Measurements from ENCODE around the gene GALNT6. TPM values are rescaled to one million over a fixed set of nuclear protein-coding genes. Genes with fewer than 3 reads are reported as not detected.
A peak's percentile ranks its signal among the peaks of the same experiment; 100 is the strongest.

Gene GALNT6
- total RNA-seq, 1 experiment from 2014 or later, result 101 TPM

- no TSS peak for BruUV-seq (replicated peaks)
- peaks cover 72% of the 10 kb centered on the region for H3K79me2 ChIP-seq (ENCODE audit: low read length)
- intact Hi-C loops (cut with micrococcal nuclease), result no loop called here
Measured at GRCh38 chr12:51388846-51389245, 2.4 kb downstream of the GALNT6 start.

DNA sequence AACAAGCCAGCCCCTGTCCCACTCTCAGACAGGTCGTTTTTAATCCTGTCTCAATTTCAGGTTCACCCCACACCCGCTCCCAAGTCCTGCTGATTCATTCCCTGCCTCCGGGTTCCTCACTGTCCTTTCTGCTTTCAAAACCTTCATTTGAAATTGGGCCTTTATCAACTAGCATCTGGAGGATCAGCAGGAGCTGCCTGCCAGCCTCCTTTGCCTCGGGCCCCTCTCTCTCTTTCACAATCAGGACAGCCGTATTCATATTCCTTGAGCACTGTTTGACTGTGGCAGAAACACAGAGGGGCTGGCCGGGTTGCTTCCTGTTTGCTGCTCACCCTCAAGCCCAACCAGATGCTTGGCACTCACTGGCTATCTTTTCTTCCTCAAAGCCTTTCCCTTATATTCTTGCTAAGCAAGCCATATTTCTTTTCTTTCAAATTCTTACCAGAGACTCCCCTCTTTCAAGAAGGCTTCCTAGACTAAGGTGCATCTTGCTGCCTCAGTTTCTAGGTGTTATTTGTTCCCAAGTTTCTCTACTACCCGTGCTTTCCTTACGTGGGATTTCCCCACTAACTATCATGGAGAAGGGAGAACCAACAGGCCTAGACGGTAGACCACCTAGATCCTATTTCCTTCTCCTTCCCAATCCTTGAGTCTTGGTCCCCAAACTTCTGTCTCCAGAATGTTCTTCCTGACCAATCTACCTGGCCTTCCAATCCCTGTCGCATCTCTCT is 3.0 kb downstream of the GALNT6 start:
- Histone ChIP-seq H3K4me1 (ENCODE audit: insufficient read depth, low read length) (peaks cover 86% of the 10 kb centered on the region), H4K20me1 (ENCODE audit: low read length) (no peaks in the 10 kb centered on the region), H2AFZ (ENCODE audit: low read length) (no peak overlapping the region), H3F3A (ENCODE audit: low read length, unreplicated experiment) (no peaks in the 10 kb centered on the region), H3K36me3 (ENCODE audit: low read depth, low read length) (peaks cover under 1% of the 10 kb centered on the region; the same call in 1 of the 2 replicates), H3K27ac (ENCODE audit: low read length) (peak overlapping the region; percentile 97), H3K9me3 (ENCODE audit: low read length) (no peaks in the 10 kb centered on the region), H3K79me2 (ENCODE audit: low read length) (peaks cover 65% of the 10 kb centered on the region), H3K9me2 (replicated peaks; ENCODE audit: low read length) (no peaks in the 10 kb centered on the region), H3K4me3 (ENCODE audit: low read length) (peak overlapping the region; percentile 5; the same call in 1 of the 2 replicates), H3K27me3 (ENCODE audit: low read length) (no peaks in the 10 kb centered on the region), H3K4me2 (ENCODE audit: low read length) (peak overlapping the region; percentile 55), H3K9ac (ENCODE audit: low read length) (peak overlapping the region; percentile 44)
- CTCF ChIA-PET, result no interaction called here
- BruUV-seq (replicated peaks), result no TSS peak
- POLR2A ChIA-PET (ENCODE audit: unreplicated experiment), result no interaction called here
- TF ChIP-seq CTCF (conservative IDR thresholded peaks at IDR 0.05; ENCODE audit: low read depth, low read length) (no peak), EZH2 (IDR thresholded peaks at IDR 0.05; ENCODE audit: low read length, unreplicated experiment) (no peak), EZH2phosphoT487 (IDR thresholded peaks at IDR 0.05; ENCODE audit: borderline replicate concordance, low read length) (no peak)
- intact Hi-C loops (cut with micrococcal nuclease), result no loop called here
- ATAC-seq (no peak), DNase-seq (peak; percentile 82)

More at GRCh38 chr12:51388846-51389245, 2.4 kb downstream of the GALNT6 start:
- no peaks in the 10 kb centered on the region for H3K27me3 ChIP-seq (ENCODE audit: low read length)
- CTCF ChIA-PET, result no interaction called here
- DNase-seq (no peak), ATAC-seq (no peak)
- no peak for TF ChIP-seq EZH2 (IDR thresholded peaks at IDR 0.05; ENCODE audit: low read length, unreplicated experiment)
- no peak for TF ChIP-seq CTCF (conservative IDR thresholded peaks at IDR 0.05; ENCODE audit: low read depth, low read length)
- no peak for TF ChIP-seq EZH2phosphoT487 (IDR thresholded peaks at IDR 0.05; ENCODE audit: borderline replicate concordance, low read length)
- no peaks in the 10 kb centered on the region for H3K9me2 ChIP-seq (replicated peaks; ENCODE audit: low read length)
- peak overlapping the region; percentile 44; the same call in 1 of the 2 replicates for H3K9ac ChIP-seq (ENCODE audit: low read length)
- peak overlapping the region; percentile 55 for H3K4me2 ChIP-seq (ENCODE audit: low read length)
- POLR2A ChIA-PET (ENCODE audit: unreplicated experiment), result interaction anchor here (0.6 kb wide), 1 partner anchor 103 kb away, joined by 3 read pairs; no protein-coding TSS in a partner anchor
- no peaks in the 10 kb centered on the region for H3F3A ChIP-seq (ENCODE audit: low read length, unreplicated experiment)
- no peak overlapping the region for H2AFZ ChIP-seq (ENCODE audit: low read length)
- H3K4me3 ChIP-seq (ENCODE audit: low read length), result peak overlapping the region; percentile 2; the same call in 1 of the 2 replicates
- H4K20me1 ChIP-seq (ENCODE audit: low read length), result no peaks in the 10 kb centered on the region
- no peaks in the 10 kb centered on the region for H3K36me3 ChIP-seq (ENCODE audit: low read depth, low read length)
- H3K4me1 ChIP-seq (ENCODE audit: insufficient read depth, low read length), result peaks cover 86% of the 10 kb centered on the region
- peak overlapping the region; percentile 97 for H3K27ac ChIP-seq (ENCODE audit: low read length)
- H3K9me3 ChIP-seq (ENCODE audit: low read length), result no peaks in the 10 kb centered on the region

DNA sequence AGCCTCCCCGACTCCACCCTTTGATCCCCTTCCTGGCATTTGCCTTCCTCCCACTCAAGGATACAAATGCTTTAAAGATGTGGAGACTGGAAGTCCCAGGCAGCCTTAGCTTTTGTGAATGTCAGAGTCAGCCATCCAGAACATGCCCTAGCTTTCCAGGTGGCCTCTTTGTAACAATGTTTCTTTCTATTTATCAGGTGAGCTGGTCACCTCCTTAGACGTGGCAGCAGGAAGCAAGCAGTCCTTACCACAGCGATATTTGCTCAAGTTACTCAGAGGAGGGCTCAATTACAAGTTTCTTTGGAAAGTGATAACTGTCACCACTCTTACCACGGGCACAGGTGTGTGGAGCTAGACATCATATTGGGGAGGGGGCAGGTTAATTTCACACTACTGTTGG is 4.9 kb downstream of the GALNT6 start:
- Histone ChIP-seq H2AFZ (ENCODE audit: low read length) (no peak overlapping the region), H3K27me3 (ENCODE audit: low read length) (no peaks in the 10 kb centered on the region), H3F3A (ENCODE audit: low read length, unreplicated experiment) (no peaks in the 10 kb centered on the region), H3K4me1 (ENCODE audit: insufficient read depth, low read length) (peaks cover 96% of the 10 kb centered on the region), H3K9ac (ENCODE audit: low read length) (peak overlapping the region; percentile 54), H3K9me2 (replicated peaks; ENCODE audit: low read length) (no peaks in the 10 kb centered on the region), H4K20me1 (ENCODE audit: low read length) (no peaks in the 10 kb centered on the region), H3K4me3 (ENCODE audit: low read length) (peak overlapping the region; percentile 13; the same call in 1 of the 2 replicates), H3K27ac (ENCODE audit: low read length) (peak overlapping the region; percentile 97), H3K79me2 (ENCODE audit: low read length) (peaks cover 63% of the 10 kb centered on the region), H3K36me3 (ENCODE audit: low read depth, low read length) (peaks cover 19% of the 10 kb centered on the region), H3K9me3 (ENCODE audit: low read length) (no peaks in the 10 kb centered on the region), H3K4me2 (ENCODE audit: low read length) (peak overlapping the region; percentile 62)
- ATAC-seq, result peak; percentile 45
- BruUV-seq (replicated peaks), result no TSS peak
- TF ChIP-seq CTCF (conservative IDR thresholded peaks at IDR 0.05; ENCODE audit: low read depth, low read length) (no peak), EZH2 (IDR thresholded peaks at IDR 0.05; ENCODE audit: low read length, unreplicated experiment) (no peak), EZH2phosphoT487 (IDR thresholded peaks at IDR 0.05; ENCODE audit: borderline replicate concordance, low read length) (no peak)
- intact Hi-C loops (cut with micrococcal nuclease), result loop anchor here (2.0 kb wide), 1 partner anchor 16 kb away; no protein-coding TSS in a partner anchor
- ChIA-PET POLR2A (ENCODE audit: unreplicated experiment) (interaction anchor here (0.6 kb wide), 1 partner anchor 11 kb away, joined by 3 read pairs; no protein-coding TSS in a partner anchor), CTCF (no interaction called here)
- peak; percentile 90 for DNase-seq

All from PC-3 (cell line).